HG02885 (cell line): ENCODE measurements around the gene ZHX3.
"Not testable (repeated sequence)": the region's sequence is repeated elsewhere in the genome, so short reads cannot be mapped to it uniquely, and the experiment has no call there.

Source experiments
- ATAC-seq: cut with Tn5 transposase; IDR thresholded peaks from one replicate; pipeline ENCODE4 v1.9.1; 2021; ENCODE audit warnings: mild to moderate bottlenecking; ENCODE audit not compliant: unreplicated experiment, poor library complexity

The ZHX3 gene

DNA sequence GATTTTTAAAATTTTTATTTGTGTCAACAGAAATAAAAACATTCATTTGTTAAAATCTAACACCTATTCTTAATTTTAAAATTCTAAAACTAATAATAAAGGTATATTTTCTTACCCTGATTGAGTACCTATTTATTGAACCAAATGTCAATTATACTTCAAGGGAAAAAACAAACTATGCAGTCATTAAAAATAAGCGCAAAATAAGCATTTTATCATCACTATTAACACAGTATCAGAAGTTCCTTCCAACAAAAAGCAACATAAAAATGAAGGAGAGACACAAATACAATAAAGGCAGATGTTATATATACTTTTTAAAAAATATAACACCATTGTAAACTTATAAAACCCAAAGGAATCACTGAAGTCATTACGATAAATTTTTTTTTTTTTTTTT, 52.7 kb downstream of the ZHX3 start:
- no peak for ATAC-seq

DNA sequence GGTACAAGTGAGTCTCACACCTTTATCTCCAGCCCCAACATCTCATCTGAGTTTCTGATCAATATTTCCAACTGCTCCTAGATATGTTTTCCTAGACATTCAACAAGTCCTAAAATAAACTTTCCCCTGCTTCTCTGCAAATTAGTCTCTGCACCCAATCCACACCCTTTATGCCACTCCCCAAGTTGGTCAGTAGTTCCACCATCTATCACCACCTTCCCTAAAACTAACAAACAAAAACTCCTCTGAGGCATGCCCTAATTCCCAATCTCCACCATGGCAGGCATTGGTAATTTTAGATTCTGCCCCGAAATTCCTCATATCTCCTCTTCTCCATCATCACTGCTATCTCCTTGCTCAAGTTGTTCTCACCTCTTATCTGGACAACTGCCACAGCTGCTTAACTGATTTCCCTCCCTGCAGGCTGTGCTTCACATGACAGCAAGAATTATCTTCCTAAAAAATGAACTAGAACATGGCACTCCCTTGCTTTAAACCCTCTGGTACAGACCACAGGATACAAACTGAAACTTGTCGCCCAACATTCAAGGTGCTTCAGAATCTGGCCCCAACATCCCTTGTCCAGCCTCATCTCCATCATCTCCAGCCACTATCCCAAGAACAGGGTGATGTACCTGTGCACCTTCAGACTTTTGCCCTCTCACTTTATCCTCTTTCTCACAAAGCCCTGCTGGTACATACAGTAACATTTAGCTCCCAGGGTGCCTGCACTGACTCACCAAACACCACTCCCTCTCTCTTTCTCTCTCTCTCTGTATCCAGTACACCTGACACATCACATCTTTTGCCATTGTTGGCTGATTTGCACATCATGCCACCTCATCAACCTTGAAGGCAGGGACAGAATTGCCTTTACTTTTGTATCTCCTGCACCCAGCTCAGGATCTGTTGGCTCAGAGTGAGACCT, 55.5 kb downstream of the ZHX3 start:
- ATAC-seq: no peak

DNA sequence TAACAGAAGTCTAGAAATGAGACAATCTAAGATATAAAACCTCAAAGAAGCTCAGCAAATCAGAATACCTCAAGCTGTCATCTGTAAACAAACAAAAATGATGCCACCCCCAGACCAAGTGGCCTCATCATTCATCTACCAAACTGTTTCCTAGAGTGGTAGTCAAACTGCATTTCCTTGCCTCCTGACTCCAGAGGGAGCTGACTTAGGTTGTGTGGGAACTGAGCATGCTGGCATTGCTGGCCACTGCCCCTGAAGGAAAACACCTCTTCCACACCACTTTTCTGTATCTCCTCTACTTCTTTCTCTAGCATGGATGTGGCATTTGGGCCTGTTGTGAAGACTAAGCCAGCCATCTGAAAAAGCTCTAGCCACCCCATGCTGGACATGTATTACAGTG, 56.3 kb downstream of the ZHX3 start:
- no peak for ATAC-seq

DNA sequence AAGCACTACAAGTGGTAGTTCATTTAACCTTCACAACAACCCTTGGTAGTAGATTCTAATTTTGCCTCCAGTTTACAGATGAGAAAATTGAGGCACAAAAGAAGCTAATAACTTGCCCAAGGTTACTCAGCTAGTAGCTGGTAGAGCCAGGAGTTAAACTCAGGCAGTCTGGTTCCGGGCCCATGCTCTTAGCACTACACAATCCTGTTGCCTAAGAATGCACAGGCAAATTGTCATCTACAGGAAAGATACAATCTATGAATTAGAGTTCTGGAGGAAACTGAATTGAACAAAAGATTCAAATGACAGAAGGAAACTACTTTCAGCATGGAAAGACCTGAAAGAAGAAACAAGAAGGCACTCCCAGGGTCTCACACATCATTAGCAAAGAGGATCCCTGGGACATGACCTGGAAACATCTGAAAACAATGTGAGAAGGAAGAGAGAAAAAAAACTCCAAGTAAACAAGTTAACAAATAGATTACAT, 56.8 kb downstream of the ZHX3 start:
- ATAC-seq: no peak

DNA sequence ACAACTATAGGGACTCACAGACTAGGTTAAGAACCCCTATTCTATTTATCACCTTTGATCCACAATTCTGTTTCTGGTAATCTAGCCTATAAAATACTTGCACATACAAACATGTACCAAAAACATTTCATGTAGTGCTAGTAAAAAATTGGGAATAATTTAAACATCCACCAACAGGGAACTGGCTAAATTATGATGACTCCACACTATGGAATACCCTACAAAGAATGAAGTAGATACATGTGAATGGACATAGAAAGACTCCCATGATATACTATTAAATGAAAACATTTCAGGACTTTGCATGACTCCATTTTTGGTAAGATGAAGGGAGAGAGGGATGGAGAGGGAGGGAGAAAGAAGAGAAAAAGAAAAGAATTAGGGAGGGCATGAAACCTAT, 58.2 kb downstream of the ZHX3 start:
- no peak for ATAC-seq

DNA sequence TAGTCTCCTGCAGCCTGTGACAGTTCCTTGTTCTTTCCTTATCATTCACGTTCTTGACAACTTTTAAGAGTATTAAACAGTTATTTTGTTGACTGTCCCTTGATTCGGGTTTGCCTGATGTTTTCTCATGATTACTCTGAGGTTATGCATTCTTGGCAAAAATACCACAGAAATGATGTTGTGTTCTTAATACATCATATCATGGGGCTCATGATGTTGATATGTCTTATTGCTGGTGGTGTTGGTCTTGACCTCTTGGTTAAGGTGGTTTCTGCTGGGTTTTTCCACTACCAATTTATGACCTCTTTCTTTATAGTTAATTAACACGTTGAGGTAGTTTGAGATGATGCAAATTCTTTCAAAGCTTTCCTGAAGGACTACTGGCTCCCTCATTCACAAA, 59.1 kb downstream of the ZHX3 start:
- no peak for ATAC-seq

DNA sequence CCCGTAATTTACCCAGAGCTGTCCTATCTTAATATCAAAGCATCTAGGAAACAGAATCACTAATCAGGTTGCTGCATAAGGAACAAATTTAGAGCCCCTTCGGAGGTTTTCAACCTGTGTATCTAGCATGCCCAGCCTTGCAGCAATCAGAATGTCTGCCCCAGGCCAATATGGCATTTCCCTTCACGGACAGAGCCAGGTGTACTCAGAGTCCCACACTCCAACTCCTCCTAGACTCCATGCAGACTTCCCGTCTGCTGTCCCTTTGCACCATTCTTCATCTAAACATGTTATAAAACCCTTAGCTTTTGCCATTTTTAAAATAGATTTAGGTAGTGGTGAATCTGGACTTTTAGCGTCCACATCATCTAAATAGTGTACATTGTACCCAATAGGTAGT, 61.0 kb downstream of the ZHX3 start:
- no peak for ATAC-seq

DNA sequence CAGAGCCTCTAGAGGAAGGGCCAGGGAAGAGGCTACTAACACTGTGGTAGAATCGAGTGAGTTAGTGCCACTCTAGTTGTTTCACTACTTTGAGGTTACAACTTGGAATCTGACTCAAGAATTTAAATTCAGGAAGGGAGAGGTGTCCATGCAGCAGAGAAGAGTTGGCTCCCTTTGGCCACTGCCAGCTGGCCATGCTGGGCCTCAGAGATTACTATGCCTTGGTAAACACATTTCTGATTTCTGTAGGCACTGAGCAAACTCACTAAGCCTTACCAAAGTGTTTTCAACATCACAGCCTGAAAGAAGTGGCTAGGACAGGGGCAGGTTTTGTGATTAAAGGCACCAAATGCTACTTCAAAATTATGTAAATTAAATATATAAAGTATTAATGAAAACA, 61.9 kb downstream of the ZHX3 start:
- ATAC-seq: no peak

DNA sequence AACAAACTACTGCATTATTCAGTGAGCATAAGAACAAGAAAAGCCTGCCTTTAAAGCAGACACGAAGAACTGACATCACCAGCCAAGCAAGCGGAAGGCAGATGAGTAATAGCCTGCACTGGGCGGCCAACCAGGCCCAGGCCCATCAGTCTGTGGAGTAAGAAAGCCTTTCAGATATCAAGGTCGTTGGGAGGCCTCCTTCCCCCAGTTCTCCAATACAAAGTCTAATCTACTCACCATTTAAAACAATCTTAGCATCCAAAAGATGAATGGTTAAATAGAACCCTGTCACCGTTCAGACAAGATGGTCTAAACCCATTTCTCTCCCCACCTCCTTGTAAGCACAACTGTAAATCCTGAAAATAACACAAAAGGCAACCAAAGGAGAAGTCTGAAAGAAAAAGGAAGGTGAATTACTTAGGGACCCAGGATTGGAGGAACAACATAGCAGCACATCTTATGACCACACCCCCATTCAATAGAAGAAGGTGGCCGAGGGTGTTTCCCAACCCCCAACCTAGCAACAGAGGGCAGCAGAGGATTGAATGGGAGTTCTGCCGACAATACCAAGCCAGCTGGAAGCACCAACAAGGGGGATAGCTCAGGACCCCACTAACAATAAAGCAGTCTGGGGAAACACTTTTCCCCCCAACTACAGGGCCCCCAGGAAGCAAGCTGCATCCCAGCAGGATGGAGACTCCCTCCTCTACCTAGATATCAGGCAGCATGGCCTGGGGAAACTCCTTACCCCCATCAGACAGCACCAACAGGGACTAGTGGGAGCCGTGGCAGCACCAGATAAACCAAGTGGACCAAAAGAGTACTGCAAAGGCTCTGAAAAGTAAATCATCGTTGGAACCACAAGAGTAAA, 67.9 kb downstream of the ZHX3 start:
- no peak for ATAC-seq

DNA sequence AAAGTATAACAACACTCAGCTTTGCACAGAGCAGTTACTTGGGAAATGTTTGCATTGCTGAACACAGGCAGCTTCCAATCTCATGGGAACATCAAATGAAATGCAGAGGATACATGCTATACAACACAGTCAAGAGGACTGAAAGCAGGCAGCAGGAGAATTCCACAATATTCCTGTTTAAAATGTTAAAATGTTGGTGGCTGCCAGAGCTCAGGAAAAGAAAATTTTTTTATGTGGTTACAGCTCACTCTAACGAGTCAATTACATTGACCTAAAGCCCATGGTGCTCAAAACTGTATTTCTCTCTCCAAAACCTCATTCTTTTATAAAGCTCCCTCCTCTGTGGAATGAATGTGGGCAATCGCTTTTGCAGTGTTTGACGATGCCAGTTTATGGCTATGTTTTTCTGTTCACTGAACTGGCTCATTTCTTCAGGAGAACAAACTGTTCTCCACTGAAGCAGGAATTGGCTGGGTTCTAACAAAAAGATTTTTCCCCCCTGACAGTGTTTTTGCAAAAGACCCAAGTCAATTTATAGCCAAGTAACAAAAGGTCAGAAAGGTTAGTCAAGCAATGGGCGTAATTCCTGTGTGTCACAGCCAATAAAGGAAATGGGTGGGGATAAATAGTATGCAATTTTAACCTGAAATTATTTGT, 69.0 kb downstream of the ZHX3 start:
- no peak for ATAC-seq

DNA sequence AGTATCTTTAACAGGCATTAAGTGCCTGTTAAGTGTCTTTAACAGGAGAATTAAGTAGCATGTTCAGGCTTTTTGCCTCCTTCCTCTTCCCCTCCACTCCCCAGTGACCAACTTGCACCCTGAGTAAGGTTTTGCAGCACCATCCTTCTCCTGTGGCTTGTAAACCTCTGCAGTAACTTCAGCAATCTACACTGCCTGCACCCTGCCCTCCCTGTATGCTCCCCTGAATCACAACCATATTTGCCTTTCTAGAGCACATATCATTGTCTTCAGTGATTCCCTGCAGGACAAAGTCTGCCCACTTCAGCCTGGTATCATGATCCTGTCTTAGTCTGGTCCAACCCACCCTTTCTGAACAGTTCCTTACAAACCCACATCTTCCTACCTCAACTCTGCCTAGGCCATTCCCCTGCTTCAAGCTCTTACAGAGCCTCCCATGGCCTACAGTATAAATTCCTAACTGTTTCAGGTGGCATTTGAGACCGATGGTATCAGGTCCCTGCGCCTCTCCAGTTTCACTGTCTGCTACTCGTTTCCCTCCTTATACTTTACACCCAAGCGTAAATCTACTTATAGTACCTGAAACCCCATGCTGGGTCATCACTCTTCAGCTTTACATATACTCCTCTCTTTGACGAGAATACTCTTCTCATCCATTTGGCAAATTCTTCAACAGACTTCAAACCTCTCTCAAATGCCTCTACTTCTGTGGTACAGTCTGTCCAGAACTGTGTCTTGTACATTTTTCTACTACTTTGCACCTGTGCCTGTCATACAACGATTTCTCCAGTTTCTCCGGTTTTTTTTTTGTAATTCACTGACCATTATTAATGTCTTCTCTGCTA, 69.8 kb downstream of the ZHX3 start:
- ATAC-seq: no peak

DNA sequence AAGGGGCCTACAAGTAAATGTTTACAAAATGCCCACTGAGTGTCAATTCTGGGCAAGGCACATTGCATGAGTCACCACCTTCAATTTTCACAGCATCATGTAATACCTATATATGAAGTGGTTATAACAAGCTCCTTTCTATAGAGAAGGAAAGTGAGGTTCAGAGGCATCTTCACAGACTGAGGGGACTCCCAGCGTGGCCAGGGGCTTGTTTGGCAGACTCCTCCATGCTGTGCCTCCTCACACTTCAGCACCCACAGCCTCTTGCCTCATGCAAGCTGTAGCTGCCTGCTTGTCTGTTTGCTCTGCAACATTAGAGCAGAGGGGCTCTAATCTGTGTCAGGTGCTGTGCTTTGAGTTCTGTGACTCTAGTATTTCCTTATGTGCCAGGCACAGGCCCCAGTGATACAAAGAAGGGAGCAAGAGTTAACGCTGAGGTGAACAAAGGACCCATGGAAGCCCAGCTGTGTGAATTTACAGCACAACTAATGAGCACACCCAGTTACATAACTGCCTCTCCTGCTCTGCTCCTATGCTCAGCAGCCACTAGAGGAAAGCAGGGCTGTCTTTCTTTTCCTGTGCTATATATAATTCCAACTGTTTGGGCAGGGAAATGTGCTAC, 72.3 kb downstream of the ZHX3 start:
- no peak for ATAC-seq

DNA sequence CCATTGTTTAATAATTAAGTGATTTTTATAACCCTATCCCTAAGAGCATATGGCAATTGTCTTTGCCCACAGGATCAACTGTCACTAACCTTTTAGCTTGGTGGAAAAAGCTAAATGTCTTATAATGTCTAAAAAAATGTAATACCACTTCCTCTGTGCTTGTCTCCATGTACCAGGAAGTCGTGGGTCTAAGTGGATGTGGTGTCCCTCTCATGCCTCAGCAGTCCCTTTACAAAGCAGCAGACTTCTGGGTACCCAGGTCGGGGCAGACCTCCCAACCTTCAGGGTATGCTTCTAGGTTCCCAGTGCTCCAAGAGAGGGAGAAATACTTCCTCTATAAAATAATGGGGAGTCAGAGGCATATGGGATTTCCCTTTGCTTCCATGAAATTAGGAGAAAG, 74.7 kb downstream of the ZHX3 start:
- ATAC-seq: no peak

DNA sequence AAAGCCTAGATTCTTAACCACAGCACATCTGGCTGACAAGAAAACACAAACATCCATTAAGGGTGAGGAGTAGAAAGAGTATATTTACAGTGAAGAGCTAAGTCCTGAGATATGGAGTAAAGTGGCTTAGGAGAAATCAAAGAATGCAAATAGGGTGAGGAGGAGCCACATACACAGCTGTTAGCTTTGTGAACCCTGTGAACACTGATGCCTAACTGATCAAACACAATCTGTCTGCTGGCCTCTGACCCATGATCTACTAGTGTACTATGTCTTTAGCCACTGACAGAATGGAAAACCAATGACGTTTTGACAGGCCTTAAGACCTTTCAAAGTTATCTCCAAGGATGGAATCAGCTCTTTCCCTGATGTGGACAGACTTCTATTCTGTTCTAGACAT, 75.2 kb downstream of the ZHX3 start:
- ATAC-seq: no peak

DNA sequence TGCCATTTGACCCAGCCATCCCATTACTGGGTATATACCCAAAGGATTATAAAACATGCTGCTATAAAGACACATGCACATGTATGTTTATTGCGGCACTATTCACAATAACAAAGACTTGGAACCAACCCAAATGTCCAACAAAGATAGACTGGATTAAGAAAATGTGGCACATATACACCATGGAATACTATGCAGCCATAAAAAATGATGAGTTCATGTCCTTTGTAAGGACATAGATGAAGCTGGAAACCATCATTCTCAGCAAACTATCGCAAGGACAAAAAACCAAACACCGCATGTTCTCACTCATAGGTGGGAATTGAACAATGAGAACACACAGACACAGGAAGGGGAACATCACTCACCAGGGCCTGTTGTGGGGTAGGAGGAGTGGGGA, 80.3 kb downstream of the ZHX3 start:
- ATAC-seq: not testable (repeated sequence)

DNA sequence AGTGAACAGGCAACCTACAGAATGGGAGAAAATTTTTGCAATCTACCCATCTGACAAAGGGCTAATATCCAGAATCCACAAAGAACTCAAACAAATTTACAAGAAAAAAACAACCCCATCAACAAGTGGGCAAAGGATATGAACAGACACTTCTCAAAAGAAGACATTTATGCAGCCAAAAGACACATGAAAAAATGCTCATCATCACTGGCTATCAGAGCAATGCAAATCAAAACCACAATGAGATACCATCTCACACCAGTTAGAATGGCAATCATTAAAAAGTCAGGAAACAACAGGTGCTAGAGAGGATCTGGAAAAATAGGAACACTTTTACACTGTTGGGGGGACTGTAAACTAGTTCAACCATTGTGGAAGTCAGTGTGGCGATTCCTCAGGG, 80.7 kb downstream of the ZHX3 start:
- ATAC-seq: not testable (repeated sequence)

DNA sequence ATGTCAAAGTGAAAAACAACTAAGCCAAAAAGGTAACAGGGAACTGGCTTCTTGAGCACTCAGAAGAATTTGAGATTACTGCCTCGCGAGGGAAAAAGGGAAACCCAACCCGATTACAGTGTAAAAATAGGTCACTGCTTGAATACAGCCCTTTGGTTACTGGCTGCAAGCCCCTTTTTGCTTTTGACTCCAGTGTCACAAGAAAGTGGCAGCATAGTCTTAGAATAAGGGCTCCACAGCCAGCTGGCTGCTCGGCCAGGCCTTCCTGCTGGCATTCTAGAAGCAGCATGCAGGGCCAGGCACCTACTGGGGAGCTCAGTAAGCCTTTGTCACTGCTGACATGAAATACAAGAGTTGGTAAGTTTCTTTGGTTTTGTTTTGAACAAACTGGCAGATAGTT, 83.0 kb downstream of the ZHX3 start:
- ATAC-seq: no peak

DNA sequence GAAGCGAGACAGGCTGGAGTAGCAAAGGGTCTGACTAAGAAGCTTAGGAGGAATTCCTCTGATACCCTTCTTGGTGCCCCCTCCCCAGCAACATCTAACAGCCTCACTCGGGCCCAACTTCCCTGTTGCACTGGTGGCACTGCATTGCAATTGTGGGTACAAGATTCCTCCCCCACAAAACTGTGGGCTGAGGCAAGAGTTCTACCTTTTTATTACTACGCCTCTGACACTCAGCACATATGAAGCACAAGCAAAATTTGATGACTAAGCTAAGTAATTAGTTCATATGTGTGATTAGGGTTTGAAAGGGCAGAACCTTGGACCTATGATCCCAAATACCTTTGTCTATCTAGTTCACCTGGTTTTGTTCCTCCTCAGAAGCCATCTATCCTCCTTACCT, 83.5 kb downstream of the ZHX3 start:
- ATAC-seq: no peak
